ENCODE results near the gene ABLIM1. TPM values are rescaled to one million over a fixed set of nuclear protein-coding genes. Genes with fewer than 3 reads are reported as not detected.

The ABLIM1 gene
- polyA plus RNA-seq, 3 donors = 0.33 to 0.91 (median 0.57) TPM

GRCh38 chr10:114539623-114540022 lies 118.5 kb downstream of the ABLIM1 start:
- H2AFZ ChIP-seq (ENCODE audit: insufficient read depth, low read depth, low read length, poor library complexity, severe bottlenecking) = no peak overlapping the region
- H4K20me1 ChIP-seq (ENCODE audit: insufficient read depth, low read length) = no peaks in the 10 kb centered on the region
- intact Hi-C loops (cut with micrococcal nuclease) = no loop called here
- no peak overlapping the region for H3K9ac ChIP-seq (ENCODE audit: insufficient read depth, low read length, poor library complexity, severe bottlenecking)
- Mint-ChIP-seq H3K9me3 (peaks cover 0 to 6% (median 0%) of the 10 kb centered on the region in 7 donors), H3K4me3 (no peak overlapping the region), H3K4me1 (peaks cover 21% of the 10 kb centered on the region), H3K27ac (no peak overlapping the region), H3K27me3 (ENCODE audit: low read depth in 3 of 3) (peaks cover 2 to 4% (median 4%) of the 10 kb centered on the region in 3 donors), H3K36me3 (no peaks in the 10 kb centered on the region)
- H3K36me3 ChIP-seq (replicated peaks in 1 of 2; ENCODE audit: control insufficient read depth in 1 of 2, insufficient read depth in 2 of 2, low read length in 2 of 2) = no peaks in the 10 kb centered on the region
- H3K4me3 ChIP-seq (replicated peaks in 1 of 3; ENCODE audit: low read depth in 2 of 3, low read length in 3 of 3) = no peak overlapping the region
- DNase-seq = no peak
- no peak overlapping the region for H3K4me2 ChIP-seq (replicated peaks; ENCODE audit: extremely low read depth, low read length, poor library complexity, severe bottlenecking)
- no peaks in the 10 kb centered on the region for H3K9me3 ChIP-seq (replicated peaks in 1 of 2; ENCODE audit: control insufficient read depth in 1 of 2, insufficient read depth in 1 of 2, low read length in 2 of 2)
- WGBS (ENCODE audit: insufficient coverage) = no CpG with 5 or more reads among the region's 2 CpGs
- no peaks in the 10 kb centered on the region for H3K79me2 ChIP-seq (ENCODE audit: insufficient read depth, low read length)
- H3K27ac ChIP-seq (ENCODE audit: low read depth in 1 of 2, low read length in 2 of 2) = no peak overlapping the region
- peaks cover 2 to 10% of the 10 kb centered on the region in 2 donors for H3K4me1 ChIP-seq (ENCODE audit: control insufficient read depth in 1 of 2, insufficient read depth in 2 of 2, low read length in 2 of 2)
- H3K27me3 ChIP-seq (ENCODE audit: control insufficient read depth in 2 of 2, insufficient read depth in 2 of 2, low read length in 2 of 2) = no peaks in the 10 kb centered on the region
- TF ChIP-seq CTCF (IDR thresholded peaks at IDR 0.05) = no peak

GRCh38 chr10:114538181-114538906 lies 119.7 kb downstream of the ABLIM1 start:
- H3K79me2 ChIP-seq (ENCODE audit: insufficient read depth, low read length) = no peaks in the 10 kb centered on the region
- WGBS (ENCODE audit: insufficient coverage) = 14% methylated on average over 9 of the region's 13 CpGs
- no peaks in the 10 kb centered on the region for H3K9me3 ChIP-seq (replicated peaks in 1 of 2; ENCODE audit: control insufficient read depth in 1 of 2, insufficient read depth in 1 of 2, low read length in 2 of 2)
- intact Hi-C loops (cut with micrococcal nuclease) = no loop called here
- Mint-ChIP-seq H3K4me3 (peak overlapping the region in 1 of 2 donors; percentile 51), H3K27ac (peak overlapping the region in 1 of 7 donors; percentile 24), H3K9me3 (peaks cover 0 to 6% (median 0%) of the 10 kb centered on the region in 7 donors), H3K27me3 (ENCODE audit: low read depth in 3 of 3) (peaks cover 0 to 4% (median 3%) of the 10 kb centered on the region in 3 donors), H3K4me1 (peaks cover 9% of the 10 kb centered on the region), H3K36me3 (no peaks in the 10 kb centered on the region)
- no peaks in the 10 kb centered on the region for H4K20me1 ChIP-seq (ENCODE audit: insufficient read depth, low read length)
- no peak overlapping the region for H3K27ac ChIP-seq (ENCODE audit: low read depth in 1 of 2, low read length in 2 of 2)
- H3K36me3 ChIP-seq (replicated peaks in 1 of 2; ENCODE audit: control insufficient read depth in 1 of 2, insufficient read depth in 2 of 2, low read length in 2 of 2) = no peaks in the 10 kb centered on the region
- H3K4me2 ChIP-seq (replicated peaks; ENCODE audit: extremely low read depth, low read length, poor library complexity, severe bottlenecking) = no peak overlapping the region
- H3K27me3 ChIP-seq (ENCODE audit: control insufficient read depth in 2 of 2, insufficient read depth in 2 of 2, low read length in 2 of 2) = no peaks in the 10 kb centered on the region
- no peak overlapping the region for H3K4me3 ChIP-seq (replicated peaks in 1 of 3; ENCODE audit: low read depth in 2 of 3, low read length in 3 of 3)
- no peak for TF ChIP-seq CTCF (IDR thresholded peaks at IDR 0.05)
- peaks cover 2 to 5% of the 10 kb centered on the region in 2 donors for H3K4me1 ChIP-seq (ENCODE audit: control insufficient read depth in 1 of 2, insufficient read depth in 2 of 2, low read length in 2 of 2)
- H3K9ac ChIP-seq (ENCODE audit: insufficient read depth, low read length, poor library complexity, severe bottlenecking) = no peak overlapping the region
- no peak for DNase-seq
- peak overlapping the region; percentile 12 for H2AFZ ChIP-seq (ENCODE audit: insufficient read depth, low read depth, low read length, poor library complexity, severe bottlenecking)

Measured in CD14-positive monocyte (primary cell).